CD4-positive, alpha-beta T cell (primary cell): ENCODE data around the gene DDIT4. TPM values are rescaled to one million over a fixed set of nuclear protein-coding genes. Genes with fewer than 3 reads are reported as not detected.
"Not testable (repeated sequence)": the region's sequence is repeated elsewhere in the genome, so short reads cannot be mapped to it uniquely, and the experiment has no call there.

Source experiments
- ATAC-seq: fragments of 200-7000 bp; cut with Tn5 transposase; one replicate; pipeline ENCODE4 v1.10.0; 2022; ENCODE audit warnings: mild to moderate bottlenecking; ENCODE audit not compliant: poor library complexity
- CTCF ChIA-PET: fragments of 350-600 bp; sonication (Branson Sonifier 250); formaldehyde crosslinking; loops from one replicate; lab custom pipeline; 2021; ENCODE audit warnings: antibody characterized with exemption, inconsistent platforms; lab: Charles Lee
- POLR2A ChIA-PET: fragments of 350-600 bp; sonication (Branson Sonifier 250); formaldehyde crosslinking; loops from one replicate; lab custom pipeline; 2021; ENCODE audit warnings: antibody characterized with exemption, inconsistent platforms; lab: Charles Lee
- DNase-seq, 14 experiments: peaks; one replicate each; pipeline ENCODE4 v3.0.0-alpha.2; 2013 to 2020; ENCODE audit warnings: mixed read lengths in 2 of 14
- H3K27ac ChIP-seq, 2 donors: one replicate each; pipeline versions ENCODE4 v1.5.1 to v1.7.0; 2013; ENCODE audit warnings: low read length in 2 of 2, low read depth in 1 of 2, mild to moderate bottlenecking in 1 of 2
- H3K27me3 ChIP-seq, 2 experiments: 1 replicate in 1 of 2; 2 replicates in 1 of 2; pipeline versions ENCODE4 v1.6.1 to v1.7.0; 2013; ENCODE audit warnings: low read length in 2 of 2, control low read depth in 1 of 2, mild to moderate bottlenecking in 1 of 2, moderate library complexity in 1 of 2; ENCODE audit not compliant: insufficient read depth in 2 of 2, control insufficient read depth in 1 of 2
- H3K36me3 ChIP-seq: one replicate; pipeline ENCODE4 v1.6.1; 2013; ENCODE audit warnings: low read length, control low read depth; ENCODE audit not compliant: insufficient read depth
- H3K4me1 ChIP-seq: one replicate; pipeline ENCODE4 v1.6.1; 2013; ENCODE audit warnings: low read length, control low read depth; ENCODE audit not compliant: insufficient read depth
- H3K4me3 ChIP-seq: one replicate; pipeline ENCODE4 v1.5.1; 2013; ENCODE audit warnings: mild to moderate bottlenecking, low read length, moderate library complexity
- H3K9me3 ChIP-seq, 2 experiments: 1 replicate in 1 of 2; 2 replicates in 1 of 2; pipeline versions ENCODE4 v1.6.1 to v1.7.0; 2013; ENCODE audit warnings: low read length in 2 of 2, mild to moderate bottlenecking in 2 of 2, control low read depth in 1 of 2, moderate library complexity in 1 of 2; ENCODE audit not compliant: control insufficient read depth in 1 of 2, insufficient read depth in 1 of 2
- H3K27ac Mint-ChIP-seq: one replicate; pipeline ENCODE4 v1.8.0; 2020; ENCODE audit warnings: mixed read lengths
- H3K27me3 Mint-ChIP-seq: one replicate; pipeline ENCODE4 v1.8.0; 2021; ENCODE audit warnings: mixed read lengths
- H3K36me3 Mint-ChIP-seq: one replicate; pipeline ENCODE4 v1.8.0; 2021; ENCODE audit warnings: low read depth, mixed read lengths
- H3K4me1 Mint-ChIP-seq: one replicate; pipeline ENCODE4 v1.8.0; 2021; ENCODE audit warnings: low read depth, mixed read lengths
- H3K4me3 Mint-ChIP-seq: one replicate; pipeline ENCODE4 v1.8.0; 2020; ENCODE audit warnings: mild to moderate bottlenecking, mixed read lengths
- H3K9me3 Mint-ChIP-seq: one replicate; pipeline ENCODE4 v1.8.0; 2020; ENCODE audit warnings: mixed read lengths
- intact Hi-C, 2 experiments: fragments of 100-400 bp; cut with DNase I in 1 of 2; cut with micrococcal nuclease in 1 of 2; formaldehyde crosslinking; loops; one replicate each; pipeline versions ENCODE4 v1.15.1 to v1.9.0; 2023 to 2025; cut with DNase I, micrococcal nuclease
- total RNA-seq, 174 experiments: library from RNA in 2 of 174; stranded (reverse) in 2 of 174; gene quantifications; one replicate each; pipeline ENCODE4 v1.2.3 and lab custom pipeline; 2021 to 2026
- TF ChIP-seq, protein P1 (sequence below): fragments of 200-600 bp; IDR thresholded peaks from one replicate; pipeline ENCODE4 v1.8.0; 2022; ENCODE audit warnings: antibody characterized with exemption, mild to moderate bottlenecking

The DDIT4 gene
- total RNA-seq, 2 experiments from 2014 or later = 427 to 436 TPM

DNA sequence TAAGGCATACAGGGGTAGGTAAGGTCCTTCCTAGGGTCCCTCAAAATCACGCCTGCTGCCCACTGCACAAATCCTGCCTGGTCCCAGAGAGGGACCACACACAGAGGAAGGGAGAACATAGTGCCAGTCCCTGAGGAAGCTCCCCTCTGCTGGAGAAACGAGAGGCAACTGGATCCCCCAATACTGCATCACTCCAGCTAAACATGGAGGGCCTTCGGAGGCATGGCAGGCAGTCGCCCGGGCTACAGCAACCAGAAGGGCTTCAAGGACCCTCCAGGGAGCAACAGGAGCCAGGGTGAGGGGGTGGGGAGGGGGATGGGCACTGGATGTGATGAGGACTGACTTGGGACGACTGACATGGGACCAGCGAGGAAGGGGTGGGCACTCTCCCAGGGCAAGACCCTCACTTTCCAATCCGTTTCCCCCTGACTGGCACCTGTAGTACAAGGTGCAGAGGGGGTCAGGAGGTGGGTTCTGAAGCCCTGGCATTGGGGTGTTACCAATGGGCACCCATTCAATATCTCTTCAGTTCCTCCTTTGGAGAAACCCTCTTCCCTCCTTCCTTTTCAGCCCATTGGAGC lies 21.7 kb downstream of the DDIT4 start:
- H3K9me3 Mint-ChIP-seq = no peaks in the 10 kb centered on the region
- Histone ChIP-seq H3K4me1 (peaks cover 83% of the 10 kb centered on the region), H3K36me3 (no peaks in the 10 kb centered on the region), H3K27me3 (no peaks in the 10 kb centered on the region), H3K27ac (no peak overlapping the region), H3K4me3 (no peak overlapping the region), H3K9me3 (no peaks in the 10 kb centered on the region)
- TF ChIP-seq, protein P1, sequence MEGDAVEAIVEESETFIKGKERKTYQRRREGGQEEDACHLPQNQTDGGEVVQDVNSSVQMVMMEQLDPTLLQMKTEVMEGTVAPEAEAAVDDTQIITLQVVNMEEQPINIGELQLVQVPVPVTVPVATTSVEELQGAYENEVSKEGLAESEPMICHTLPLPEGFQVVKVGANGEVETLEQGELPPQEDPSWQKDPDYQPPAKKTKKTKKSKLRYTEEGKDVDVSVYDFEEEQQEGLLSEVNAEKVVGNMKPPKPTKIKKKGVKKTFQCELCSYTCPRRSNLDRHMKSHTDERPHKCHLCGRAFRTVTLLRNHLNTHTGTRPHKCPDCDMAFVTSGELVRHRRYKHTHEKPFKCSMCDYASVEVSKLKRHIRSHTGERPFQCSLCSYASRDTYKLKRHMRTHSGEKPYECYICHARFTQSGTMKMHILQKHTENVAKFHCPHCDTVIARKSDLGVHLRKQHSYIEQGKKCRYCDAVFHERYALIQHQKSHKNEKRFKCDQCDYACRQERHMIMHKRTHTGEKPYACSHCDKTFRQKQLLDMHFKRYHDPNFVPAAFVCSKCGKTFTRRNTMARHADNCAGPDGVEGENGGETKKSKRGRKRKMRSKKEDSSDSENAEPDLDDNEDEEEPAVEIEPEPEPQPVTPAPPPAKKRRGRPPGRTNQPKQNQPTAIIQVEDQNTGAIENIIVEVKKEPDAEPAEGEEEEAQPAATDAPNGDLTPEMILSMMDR = no peak
- intact Hi-C loops = loop anchor here in 1 of 2 experiments (5.0 kb wide), 1 partner anchor 33 kb away; no protein-coding TSS in a partner anchor
- H3K4me3 Mint-ChIP-seq = peak overlapping the region; percentile 46
- ChIA-PET CTCF (interaction anchor here (0.9 to 1.0 kb wide), 2 partner anchors 21 to 25 kb away, joined by 3 read pairs; no protein-coding TSS in a partner anchor), POLR2A (interaction anchor here (0.6 to 1.2 kb wide), 2 partner anchors 21 to 22 kb away, joined by 3 to 4 read pairs; partner anchors contain the start of gene DDIT4)
- H3K27me3 Mint-ChIP-seq = no peaks in the 10 kb centered on the region
- H3K36me3 Mint-ChIP-seq = no peaks in the 10 kb centered on the region
- H3K4me1 Mint-ChIP-seq = peaks cover 75% of the 10 kb centered on the region
- no peak for ATAC-seq
- DNase-seq = peak in 1 of 14 experiments; percentile 37
- peak overlapping the region; percentile 96 for H3K27ac Mint-ChIP-seq

- intact Hi-C loops = loop anchor here in 1 of 2 experiments (1.0 to 5.0 kb wide), 5 partner anchors 23 to 49 kb away; partner anchors contain the start of gene DDIT4
- Histone ChIP-seq H3K4me3 (peak overlapping the region; percentile 75), H3K27ac (peak overlapping the region; percentile 89 to 98), H3K4me1 (peaks cover 69% of the 10 kb centered on the region)
- not testable (repeated sequence) for H3K27me3 Mint-ChIP-seq, H3K27me3 ChIP-seq, H3K36me3 Mint-ChIP-seq, H3K9me3 ChIP-seq, H3K36me3 ChIP-seq, DNase-seq, H3K9me3 Mint-ChIP-seq, ATAC-seq
- Mint-ChIP-seq H3K27ac (peak overlapping the region; percentile 96), H3K4me1 (peaks cover 75% of the 10 kb centered on the region), H3K4me3 (peak overlapping the region; percentile 82)
- ChIA-PET CTCF (interaction anchor here (1.0 to 2.0 kb wide), 7 partner anchors 21 to 40 kb away, joined by 3 to 8 read pairs (median 5); no protein-coding TSS in a partner anchor), POLR2A (interaction anchor here (0.6 to 2.7 kb wide), 26 partner anchors 9 to 209 kb away, joined by 3 to 96 read pairs (median 10); partner anchors contain the start of genes ANAPC16, ASCC1, DDIT4 and DNAJB12)
These were observed 23.1 kb downstream of the DDIT4 start for GRCh38 chr10:72296829-72297280.

DNA sequence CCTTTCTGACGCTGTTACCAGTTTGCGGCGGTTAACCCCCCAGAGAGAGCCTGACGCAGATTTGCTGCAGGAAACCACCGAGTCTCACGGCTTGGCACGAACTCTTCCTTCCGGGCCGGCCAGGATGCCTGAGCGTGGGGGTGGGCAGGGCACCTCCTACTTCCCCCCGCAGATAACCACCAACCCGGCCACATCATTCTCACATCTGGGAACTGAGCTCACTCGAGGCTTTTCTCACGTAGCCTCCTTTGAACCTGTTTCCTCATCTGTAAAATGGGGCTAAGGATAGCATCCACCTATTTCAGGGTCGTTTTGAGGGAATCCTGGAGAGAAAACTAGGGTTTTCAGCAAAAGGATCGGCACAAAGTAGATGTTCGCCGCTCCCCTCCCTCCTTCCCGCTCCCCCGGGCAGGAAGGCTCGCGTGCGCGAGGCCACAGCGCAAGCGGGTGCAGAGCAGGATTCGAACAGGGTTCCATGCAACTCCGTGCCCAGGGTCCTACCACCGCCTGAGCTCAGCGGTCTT lies 23.6 kb downstream of the DDIT4 start:
- DNase-seq (peak; percentile 87 to 99 (median 92)), ATAC-seq (peak; percentile 78)
- Histone ChIP-seq H3K4me3 (peak overlapping the region; percentile 75), H3K4me1 (peaks cover 64% of the 10 kb centered on the region), H3K9me3 (no peaks in the 10 kb centered on the region), H3K36me3 (no peaks in the 10 kb centered on the region), H3K27ac (peak overlapping the region; percentile 89 to 98), H3K27me3 (no peaks in the 10 kb centered on the region)
- intact Hi-C loops = loop anchor here in 1 of 2 experiments (1.0 to 5.0 kb wide), 5 partner anchors 23 to 49 kb away; partner anchors contain the start of gene DDIT4
- H3K36me3 Mint-ChIP-seq = no peaks in the 10 kb centered on the region
- POLR2A ChIA-PET = interaction anchor here (0.6 to 2.7 kb wide), 28 partner anchors 9 to 209 kb away, joined by 3 to 96 read pairs (median 9); partner anchors contain the start of genes ANAPC16, ASCC1, DDIT4 and DNAJB12
- H3K9me3 Mint-ChIP-seq = no peaks in the 10 kb centered on the region
- CTCF ChIA-PET = interaction anchor here (1.0 to 2.0 kb wide), 7 partner anchors 21 to 40 kb away, joined by 3 to 8 read pairs (median 5); no protein-coding TSS in a partner anchor
- H3K4me1 Mint-ChIP-seq = peaks cover 71% of the 10 kb centered on the region
- TF ChIP-seq, protein P1 = no peak
- H3K27me3 Mint-ChIP-seq = no peaks in the 10 kb centered on the region
- peak overlapping the region; percentile 96 for H3K27ac Mint-ChIP-seq
- peak overlapping the region; percentile 82 for H3K4me3 Mint-ChIP-seq
